Measurements from ENCODE around the gene CHML. TPM values are rescaled to one million over a fixed set of nuclear protein-coding genes. Genes with fewer than 3 reads are reported as not detected.

Gene CHML
- total and polyA plus RNA-seq, 10 donors = 2.2 to 14.2 (median 10.6) TPM

DNA sequence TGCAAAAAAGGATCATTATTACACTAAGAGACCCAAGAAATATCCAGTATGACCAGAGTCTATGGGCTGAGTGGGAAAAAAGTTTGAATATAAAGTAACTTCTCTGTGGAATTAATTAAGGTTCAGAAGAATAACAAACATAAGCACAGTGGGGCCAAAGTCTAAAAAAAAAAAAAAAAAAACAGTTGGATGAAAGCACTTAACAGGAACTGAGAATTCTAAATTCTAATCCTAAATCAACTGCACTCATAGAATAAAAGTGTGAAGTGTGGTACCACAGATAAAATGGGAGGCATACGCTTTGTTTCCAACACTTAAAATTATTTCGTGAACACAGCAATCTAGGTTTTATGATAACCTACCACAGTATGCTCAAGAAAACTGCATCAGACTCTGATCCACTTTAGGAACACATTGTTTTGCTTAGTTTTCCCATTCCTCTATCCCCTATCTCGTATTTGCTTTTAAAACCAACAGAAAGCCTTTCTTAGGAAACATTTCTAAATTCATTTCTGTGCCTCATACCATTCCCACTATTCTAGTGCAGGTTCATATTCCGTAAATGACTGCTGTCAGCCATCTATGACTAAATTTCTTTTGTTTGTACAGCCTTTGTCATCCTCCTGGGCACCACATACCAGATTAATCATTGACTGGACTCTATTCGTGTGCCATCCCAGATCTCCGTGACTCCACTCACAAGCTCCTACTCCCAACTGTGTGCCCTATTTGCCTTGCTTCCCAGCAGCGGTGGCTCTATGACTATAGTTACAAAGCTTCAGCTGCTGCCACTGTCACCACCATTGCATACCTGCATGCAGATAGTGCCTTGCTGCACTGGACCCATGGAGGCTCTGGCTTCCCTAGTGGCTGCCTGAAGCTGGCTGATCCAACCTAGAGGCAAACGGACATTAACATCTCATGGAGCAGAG is 24.9 kb downstream of the CHML start:
- 89 to 94% (median 92%) methylated on average over 8 of the region's 8 CpGs for WGBS, 5 donors
- Histone ChIP-seq H3K4me3 (no peak overlapping the region), H3K9me3 (no peaks in the 10 kb centered on the region), H3K4me1 (peaks cover 0 to 21% (median 6%) of the 10 kb centered on the region in 6 donors), H3K36me3 (no peaks in the 10 kb centered on the region), H3K27ac (no peak overlapping the region), H3K27me3 (replicated peaks in 1 of 7) (no peaks in the 10 kb centered on the region)
- DNase-seq = no peak
- TF ChIP-seq, protein P1, sequence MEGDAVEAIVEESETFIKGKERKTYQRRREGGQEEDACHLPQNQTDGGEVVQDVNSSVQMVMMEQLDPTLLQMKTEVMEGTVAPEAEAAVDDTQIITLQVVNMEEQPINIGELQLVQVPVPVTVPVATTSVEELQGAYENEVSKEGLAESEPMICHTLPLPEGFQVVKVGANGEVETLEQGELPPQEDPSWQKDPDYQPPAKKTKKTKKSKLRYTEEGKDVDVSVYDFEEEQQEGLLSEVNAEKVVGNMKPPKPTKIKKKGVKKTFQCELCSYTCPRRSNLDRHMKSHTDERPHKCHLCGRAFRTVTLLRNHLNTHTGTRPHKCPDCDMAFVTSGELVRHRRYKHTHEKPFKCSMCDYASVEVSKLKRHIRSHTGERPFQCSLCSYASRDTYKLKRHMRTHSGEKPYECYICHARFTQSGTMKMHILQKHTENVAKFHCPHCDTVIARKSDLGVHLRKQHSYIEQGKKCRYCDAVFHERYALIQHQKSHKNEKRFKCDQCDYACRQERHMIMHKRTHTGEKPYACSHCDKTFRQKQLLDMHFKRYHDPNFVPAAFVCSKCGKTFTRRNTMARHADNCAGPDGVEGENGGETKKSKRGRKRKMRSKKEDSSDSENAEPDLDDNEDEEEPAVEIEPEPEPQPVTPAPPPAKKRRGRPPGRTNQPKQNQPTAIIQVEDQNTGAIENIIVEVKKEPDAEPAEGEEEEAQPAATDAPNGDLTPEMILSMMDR (IDR thresholded peaks at IDR 0.05 in 8 of 11, conservative IDR thresholded peaks at IDR 0.05 in 3 of 11) = no peak
- no peak for TF ChIP-seq POLR2A (IDR thresholded peaks at IDR 0.05)
- TF ChIP-seq POLR2AphosphoS5 (IDR thresholded peaks at IDR 0.05) = no peak
- intact Hi-C loops (cut with DNase I; ENCODE audit: low total_unique reads) = no loop called here

DNA sequence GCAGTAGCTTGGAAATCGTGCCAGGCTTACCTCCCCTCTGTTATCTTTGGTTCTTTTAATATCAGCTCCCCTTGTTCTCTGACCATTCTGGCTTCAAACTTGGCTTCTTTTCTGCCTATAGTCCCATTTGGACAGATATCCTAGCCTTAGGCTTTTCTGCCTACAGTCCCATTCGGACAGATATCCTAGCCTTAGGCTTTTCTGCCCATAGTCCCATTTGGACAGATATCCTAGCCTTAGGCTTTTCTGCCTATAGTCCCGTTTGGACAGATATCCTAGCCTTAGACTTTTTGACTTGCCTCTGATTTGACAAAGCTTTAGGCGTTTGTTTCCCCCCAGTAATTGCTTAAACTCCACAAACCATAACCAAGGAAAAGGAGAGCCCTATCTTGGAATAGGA is 25.6 kb downstream of the CHML start:
- WGBS, 5 donors = 75 to 82% (median 79%) methylated on average over 4 of the region's 4 CpGs
- intact Hi-C loops (cut with DNase I; ENCODE audit: low total_unique reads) = loop anchor here (5.0 kb wide), 1 partner anchor 403 kb away; no protein-coding TSS in a partner anchor
- Histone ChIP-seq H3K4me3 (no peak overlapping the region), H3K4me1 (peaks cover 0 to 21% (median 6%) of the 10 kb centered on the region in 6 donors), H3K36me3 (no peaks in the 10 kb centered on the region), H3K27me3 (replicated peaks in 1 of 7) (no peaks in the 10 kb centered on the region), H3K27ac (no peak overlapping the region), H3K9me3 (no peaks in the 10 kb centered on the region)
- DNase-seq = no peak
- TF ChIP-seq POLR2AphosphoS5 (IDR thresholded peaks at IDR 0.05) (no peak), POLR2A (IDR thresholded peaks at IDR 0.05) (no peak)
- TF ChIP-seq, protein P1 (IDR thresholded peaks at IDR 0.05 in 8 of 11, conservative IDR thresholded peaks at IDR 0.05 in 3 of 11) = no peak

DNA sequence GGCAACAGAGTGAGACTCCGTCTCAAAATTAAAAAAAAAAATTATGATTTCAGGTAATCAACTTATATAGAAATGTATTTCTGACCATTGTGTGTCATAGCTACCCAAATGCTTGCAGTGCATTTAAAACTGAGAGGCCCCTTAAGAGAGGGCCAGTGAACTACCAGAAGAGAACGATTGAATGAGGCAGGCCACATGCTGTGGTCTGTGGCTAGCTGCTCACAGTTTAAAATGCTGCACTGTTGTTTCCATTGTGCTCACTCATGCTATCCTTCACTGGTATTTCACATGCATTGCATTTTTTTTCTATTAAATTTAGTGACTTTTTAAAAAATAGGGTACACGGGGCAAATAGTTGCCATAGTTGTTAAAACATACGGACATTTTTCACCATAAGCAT is 26.0 kb downstream of the CHML start:
- intact Hi-C loops (cut with DNase I; ENCODE audit: low total_unique reads) = loop anchor here (5.0 kb wide), 1 partner anchor 403 kb away; no protein-coding TSS in a partner anchor
- no peak overlapping the region for H3K4me3 ChIP-seq
- TF ChIP-seq POLR2A (IDR thresholded peaks at IDR 0.05) (no peak), POLR2AphosphoS5 (IDR thresholded peaks at IDR 0.05) (no peak)
- no peaks in the 10 kb centered on the region for H3K9me3 ChIP-seq
- DNase-seq = no peak
- 82 to 88% (median 85%) methylated on average over 4 of the region's 4 CpGs for WGBS, 5 donors
- no peak overlapping the region for H3K27ac ChIP-seq
- H3K4me1 ChIP-seq = peaks cover 0 to 21% (median 6%) of the 10 kb centered on the region in 6 donors
- H3K36me3 ChIP-seq = no peaks in the 10 kb centered on the region
- no peaks in the 10 kb centered on the region for H3K27me3 ChIP-seq (replicated peaks in 1 of 7)

DNA sequence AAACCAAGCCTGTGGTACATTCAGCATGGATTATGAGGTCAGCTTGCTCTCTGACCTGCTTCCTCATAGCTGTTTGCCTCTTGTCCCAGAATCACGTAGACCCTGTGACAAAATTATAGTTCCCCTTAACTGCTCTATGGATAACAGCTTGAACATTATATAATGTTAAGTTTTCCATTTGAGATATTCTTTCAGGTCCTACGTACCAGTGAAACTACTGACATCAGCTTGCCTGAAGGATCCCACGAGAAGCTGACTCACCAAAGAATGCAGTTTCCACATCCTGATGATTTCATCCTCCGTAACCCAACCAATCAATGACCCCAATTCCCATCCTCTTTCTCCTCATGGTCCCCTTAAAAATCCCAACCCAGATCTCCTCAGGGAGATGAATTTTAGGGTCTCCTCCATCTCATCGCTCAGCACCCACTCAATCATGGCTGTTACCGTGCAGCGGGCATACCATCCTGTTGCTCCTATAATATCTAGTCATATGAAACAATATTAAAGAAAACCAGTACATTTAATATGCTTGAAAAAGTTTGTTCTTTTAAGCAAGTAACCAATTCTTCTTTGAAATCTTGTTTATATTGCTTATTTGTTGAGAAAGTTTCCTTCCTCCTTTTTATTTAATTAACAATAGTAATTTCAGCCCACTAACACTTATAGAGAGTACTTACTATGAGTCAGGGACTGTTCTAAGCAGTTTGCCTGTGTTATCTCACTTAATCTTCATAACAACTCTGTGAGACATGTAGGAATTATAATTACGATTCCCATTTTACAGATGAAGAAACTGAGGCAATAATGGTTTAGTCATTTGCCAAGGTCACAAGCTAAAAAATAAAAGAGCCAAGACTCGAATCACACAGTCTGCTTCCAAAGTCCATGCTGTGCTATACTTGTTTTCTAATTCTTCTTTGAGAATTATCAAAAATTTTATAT is 27.4 kb downstream of the CHML start:
- DNase-seq = no peak
- H3K4me3 ChIP-seq = no peak overlapping the region
- H3K27me3 ChIP-seq (replicated peaks in 1 of 7) = no peaks in the 10 kb centered on the region
- no peaks in the 10 kb centered on the region for H3K36me3 ChIP-seq
- TF ChIP-seq, protein P1 (IDR thresholded peaks at IDR 0.05 in 8 of 11, conservative IDR thresholded peaks at IDR 0.05 in 3 of 11) = no peak
- no peak for TF ChIP-seq POLR2A (IDR thresholded peaks at IDR 0.05)
- no peak overlapping the region for H3K27ac ChIP-seq
- WGBS, 5 donors = 72 to 85% (median 74%) methylated on average over 9 of the region's 9 CpGs
- intact Hi-C loops (cut with DNase I; ENCODE audit: low total_unique reads) = loop anchor here (5.0 kb wide), 1 partner anchor 404 kb away; no protein-coding TSS in a partner anchor
- peaks cover 0 to 21% (median 6%) of the 10 kb centered on the region in 6 donors for H3K4me1 ChIP-seq
- no peaks in the 10 kb centered on the region for H3K9me3 ChIP-seq
